Measurements from ENCODE around the gene CRTAC1. TPM values are rescaled to one million over a fixed set of nuclear protein-coding genes. Genes with fewer than 3 reads are reported as not detected.
A peak's percentile ranks its signal among the peaks of the same experiment; 100 is the strongest.
"Not testable (repeated sequence)": the region's sequence is repeated elsewhere in the genome, so short reads cannot be mapped to it uniquely, and the experiment has no call there.

The CRTAC1 gene
- total RNA-seq, 1 experiment from 2014 or later: 0.46 TPM

- DNase-seq: no peak
- Histone ChIP-seq H2BK120ac (ENCODE audit: low read depth, low read length, poor library complexity, severe bottlenecking) (no peak overlapping the region), H3K56ac (ENCODE audit: insufficient read length, low read depth, low read length) (no peak overlapping the region), H3K79me2 (ENCODE audit: insufficient read depth, low read length) (no peaks in the 10 kb centered on the region), H4K8ac (replicated peaks; ENCODE audit: insufficient read length, low read depth, low read length) (no peak overlapping the region), H3K4me1 (ENCODE audit: insufficient read depth, low read length) (no peaks in the 10 kb centered on the region; the same call in 1 of the 2 replicates), H4K5ac (ENCODE audit: insufficient read length, low read depth, low read length) (no peak overlapping the region), H2BK5ac (ENCODE audit: insufficient read length, low read length) (no peak overlapping the region), H3K18ac (ENCODE audit: insufficient read length, low read depth, low read length) (no peak overlapping the region), H2BK20ac (ENCODE audit: low read depth, low read length, poor library complexity, severe bottlenecking) (no peak overlapping the region), H4K20me1 (ENCODE audit: control insufficient read depth, insufficient read depth, insufficient read length) (no peaks in the 10 kb centered on the region), H3K9me3 (ENCODE audit: control insufficient read depth, low read depth, low read length) (no peaks in the 10 kb centered on the region), H4K91ac (ENCODE audit: insufficient read length, low read depth, low read length) (no peak overlapping the region), H2BK12ac (ENCODE audit: insufficient read length, low read depth, low read length) (no peak overlapping the region), H3T11ph (ENCODE audit: low read length) (no peak overlapping the region), H3K23me2 (ENCODE audit: insufficient read length, low read depth, low read length, poor library complexity, severe bottlenecking) (no peaks in the 10 kb centered on the region), H3K27me3 (ENCODE audit: insufficient read depth, low read length) (no peaks in the 10 kb centered on the region), H2AFZ (ENCODE audit: low read length) (no peak overlapping the region), H3K4me2 (ENCODE audit: insufficient read depth, insufficient read length, low read length) (no peak overlapping the region), H3K27ac (ENCODE audit: insufficient read length, low read depth, low read length) (no peak overlapping the region), H3K9ac (ENCODE audit: extremely low read depth, insufficient read length, low read length) (no peak overlapping the region), H3K4ac (ENCODE audit: low read depth, low read length) (no peak overlapping the region), H3K79me1 (ENCODE audit: insufficient read depth, low read depth, low read length, poor library complexity, severe bottlenecking) (no peaks in the 10 kb centered on the region), H3K23ac (ENCODE audit: insufficient read length, low read depth, low read length) (peak overlapping the region; percentile 12), H2BK15ac (ENCODE audit: low read depth, low read length) (no peak overlapping the region), H3K14ac (ENCODE audit: insufficient read depth, low read length) (no peak overlapping the region), H2AK5ac (ENCODE audit: insufficient read length, low read length) (no peak overlapping the region)
- H3K27ac Mint-ChIP-seq: no peak overlapping the region
- no peak overlapping the region for H3K4me3 Mint-ChIP-seq
- peaks cover 0 to 5% (median 0%) of the 10 kb centered on the region in 3 experiments; a peak in 2 of 7 replicates for H3K36me3 Mint-ChIP-seq (ENCODE audit: insufficient read depth in 1 of 3, low read depth in 3 of 3)
- no CpG with 5 or more reads among the region's 3 CpGs for WGBS (ENCODE audit: extremely low coverage, insufficient read length, low lambda C conversion rate)
- peaks cover 4 to 5% of the 10 kb centered on the region in 2 experiments for H3K4me1 Mint-ChIP-seq
- H3K27me3 Mint-ChIP-seq (ENCODE audit: low read depth): peaks cover 39% of the 10 kb centered on the region
- peaks cover 3 to 5% of the 10 kb centered on the region in 2 experiments; a peak in 3 of 5 replicates for H3K9me3 Mint-ChIP-seq
- TF ChIP-seq CTCF (conservative IDR thresholded peaks at IDR 0.05): no peak
These were observed 185.7 kb downstream of the CRTAC1 start for GRCh38 chr10:97844678-97845077.

GRCh38 chr10:97843972-97844371 is 186.4 kb downstream of the CRTAC1 start:
- H4K91ac ChIP-seq (ENCODE audit: insufficient read length, low read depth, low read length); H3K9me3 Mint-ChIP-seq; H3K27ac ChIP-seq (ENCODE audit: insufficient read length, low read depth, low read length); H2BK12ac ChIP-seq (ENCODE audit: insufficient read length, low read depth, low read length); H3T11ph ChIP-seq (ENCODE audit: low read length); H3K9me3 ChIP-seq (ENCODE audit: control insufficient read depth, low read depth, low read length); H4K8ac ChIP-seq (replicated peaks; ENCODE audit: insufficient read length, low read depth, low read length); H3K4me1 ChIP-seq (ENCODE audit: insufficient read depth, low read length); H3K27me3 ChIP-seq (ENCODE audit: insufficient read depth, low read length); DNase-seq; H3K23me2 ChIP-seq (ENCODE audit: insufficient read length, low read depth, low read length, poor library complexity, severe bottlenecking); H3K27ac Mint-ChIP-seq; H3K4me2 ChIP-seq (ENCODE audit: insufficient read depth, insufficient read length, low read length); H3K4ac ChIP-seq (ENCODE audit: low read depth, low read length); H2BK120ac ChIP-seq (ENCODE audit: low read depth, low read length, poor library complexity, severe bottlenecking); H3K18ac ChIP-seq (ENCODE audit: insufficient read length, low read depth, low read length); H3K56ac ChIP-seq (ENCODE audit: insufficient read length, low read depth, low read length); H3K79me1 ChIP-seq (ENCODE audit: insufficient read depth, low read depth, low read length, poor library complexity, severe bottlenecking); H4K20me1 ChIP-seq (ENCODE audit: control insufficient read depth, insufficient read depth, insufficient read length); H2BK15ac ChIP-seq (ENCODE audit: low read depth, low read length); H4K5ac ChIP-seq (ENCODE audit: insufficient read length, low read depth, low read length); H3K79me2 ChIP-seq (ENCODE audit: insufficient read depth, low read length); H3K9ac ChIP-seq (ENCODE audit: extremely low read depth, insufficient read length, low read length); H2AK5ac ChIP-seq (ENCODE audit: insufficient read length, low read length); H2BK20ac ChIP-seq (ENCODE audit: low read depth, low read length, poor library complexity, severe bottlenecking); H3K4me3 Mint-ChIP-seq; H3K14ac ChIP-seq (ENCODE audit: insufficient read depth, low read length); H2BK5ac ChIP-seq (ENCODE audit: insufficient read length, low read length); H3K36me3 Mint-ChIP-seq (ENCODE audit: insufficient read depth in 1 of 3, low read depth in 3 of 3); H3K4me1 Mint-ChIP-seq; H2AFZ ChIP-seq (ENCODE audit: low read length): not testable (repeated sequence)
- H3K27me3 Mint-ChIP-seq (ENCODE audit: low read depth): peaks cover 35% of the 10 kb centered on the region
- H3K23ac ChIP-seq (ENCODE audit: insufficient read length, low read depth, low read length): peak overlapping the region; percentile 12
- no CpG with 5 or more reads among the region's 2 CpGs for WGBS (ENCODE audit: extremely low coverage, insufficient read length, low lambda C conversion rate)

Data from H9 (cell line).